ENCODE measurements around the gene PLEKHM3.
A peak's percentile ranks its signal among the peaks of the same experiment; 100 is the strongest.

PLEKHM3 gene

DNA sequence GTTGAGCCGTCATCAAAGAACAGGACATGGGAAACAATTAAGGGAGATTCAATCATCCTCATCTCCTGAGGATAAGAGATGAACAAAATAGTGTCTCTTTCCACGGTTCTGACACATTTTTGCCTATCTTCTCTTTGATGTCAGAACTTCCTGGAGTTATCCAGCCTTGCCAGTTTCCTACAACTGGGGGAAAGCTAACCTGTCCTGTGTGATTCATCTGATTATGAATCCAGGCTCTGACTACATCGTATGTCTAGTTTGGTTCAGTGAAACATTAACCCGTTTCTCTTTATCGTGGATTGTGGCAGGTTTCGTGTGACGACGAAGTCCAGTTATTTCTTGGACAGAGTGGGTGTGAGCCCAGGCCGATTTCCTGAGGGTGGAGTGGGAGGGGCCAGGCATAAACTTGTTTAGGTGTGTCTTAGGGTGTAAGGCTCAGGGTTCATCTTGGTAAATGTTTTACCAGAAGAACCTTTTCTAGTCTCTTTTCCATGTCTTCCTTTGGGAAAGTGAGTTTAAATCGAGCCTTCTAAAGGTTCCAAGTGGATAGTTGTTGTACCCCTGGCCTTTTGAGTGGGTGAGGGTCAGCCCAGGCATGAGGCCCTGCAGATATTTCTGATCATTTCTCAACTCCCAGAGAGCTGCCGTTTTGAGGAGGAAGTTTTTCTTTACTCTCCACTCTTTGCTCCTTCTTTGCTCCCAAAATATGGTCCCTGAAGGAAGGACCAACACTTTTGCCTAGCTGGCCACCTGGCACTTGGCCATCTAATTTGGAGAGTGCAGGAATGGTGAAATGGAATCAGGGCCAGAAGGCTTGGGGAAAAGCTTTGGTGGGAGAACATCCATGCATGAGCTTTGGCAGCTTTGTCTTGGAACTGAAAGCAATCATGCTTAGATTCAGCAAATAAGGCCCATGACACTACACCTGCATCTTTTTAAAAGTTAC lies 205.2 kb downstream of the PLEKHM3 start:
- TF ChIP-seq POLR2AphosphoS5 (IDR thresholded peaks at IDR 0.05; ENCODE audit: low read depth) (no peak), SPI1 (IDR thresholded peaks at IDR 0.05; ENCODE audit: borderline replicate concordance, low read depth) (no peak)
- DNase-seq (ENCODE audit: low read depth in 1 of 2, low spot score in 1 of 2), result no peak
- Histone ChIP-seq H3K27me3 (ENCODE audit: insufficient read depth, poor library complexity, severe bottlenecking) (no peaks in the 10 kb centered on the region), H3K4me3 (replicated peaks; ENCODE audit: insufficient read depth, low read length) (no peak overlapping the region), H3K27ac (replicated peaks) (no peak overlapping the region)

DNA sequence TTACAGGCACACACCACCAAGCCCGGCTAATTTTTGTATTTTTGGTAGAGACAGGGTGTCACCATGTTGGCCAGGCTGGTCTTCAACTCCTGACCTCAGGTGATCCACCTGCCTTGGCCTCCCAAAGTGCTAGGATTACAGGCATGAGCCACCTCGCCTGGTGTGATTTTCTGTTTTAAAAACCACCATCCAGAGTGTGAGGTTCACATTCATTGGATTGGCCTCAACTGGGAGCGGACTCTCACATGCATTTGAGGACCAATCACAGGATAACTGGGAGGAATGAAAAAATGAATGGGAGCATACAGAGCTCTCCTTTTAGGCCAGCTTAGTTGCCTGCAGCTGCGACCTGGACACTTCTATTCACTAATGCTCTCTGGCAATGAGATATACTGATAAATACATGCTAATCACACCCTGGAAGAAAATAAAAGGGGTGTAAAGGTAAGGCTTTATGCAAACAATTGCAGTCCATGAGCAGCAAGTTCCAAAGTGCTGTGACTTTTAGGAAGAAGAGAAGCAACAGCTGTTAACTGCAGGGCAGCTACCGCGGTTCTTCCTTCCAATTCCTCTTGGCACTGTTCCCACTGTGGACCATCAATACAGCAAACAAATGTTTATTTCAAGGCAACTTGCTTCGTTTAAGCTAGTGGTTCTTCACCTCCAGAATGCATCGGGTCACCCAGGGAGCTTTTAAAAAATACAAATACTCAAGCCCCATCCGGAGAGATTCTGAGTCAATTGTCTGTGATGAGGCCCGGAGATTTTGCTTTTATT lies 206.1 kb downstream of the PLEKHM3 start:
- Histone ChIP-seq H3K27ac (replicated peaks) (no peak overlapping the region), H3K4me3 (replicated peaks; ENCODE audit: insufficient read depth, low read length) (no peak overlapping the region), H3K27me3 (ENCODE audit: insufficient read depth, poor library complexity, severe bottlenecking) (no peaks in the 10 kb centered on the region)
- TF ChIP-seq POLR2AphosphoS5 (IDR thresholded peaks at IDR 0.05; ENCODE audit: low read depth), result no peak
- TF ChIP-seq REST (IDR thresholded peaks at IDR 0.05; ENCODE audit: insufficient replicate concordance, low read depth), result no peak
- TF ChIP-seq, protein P1, sequence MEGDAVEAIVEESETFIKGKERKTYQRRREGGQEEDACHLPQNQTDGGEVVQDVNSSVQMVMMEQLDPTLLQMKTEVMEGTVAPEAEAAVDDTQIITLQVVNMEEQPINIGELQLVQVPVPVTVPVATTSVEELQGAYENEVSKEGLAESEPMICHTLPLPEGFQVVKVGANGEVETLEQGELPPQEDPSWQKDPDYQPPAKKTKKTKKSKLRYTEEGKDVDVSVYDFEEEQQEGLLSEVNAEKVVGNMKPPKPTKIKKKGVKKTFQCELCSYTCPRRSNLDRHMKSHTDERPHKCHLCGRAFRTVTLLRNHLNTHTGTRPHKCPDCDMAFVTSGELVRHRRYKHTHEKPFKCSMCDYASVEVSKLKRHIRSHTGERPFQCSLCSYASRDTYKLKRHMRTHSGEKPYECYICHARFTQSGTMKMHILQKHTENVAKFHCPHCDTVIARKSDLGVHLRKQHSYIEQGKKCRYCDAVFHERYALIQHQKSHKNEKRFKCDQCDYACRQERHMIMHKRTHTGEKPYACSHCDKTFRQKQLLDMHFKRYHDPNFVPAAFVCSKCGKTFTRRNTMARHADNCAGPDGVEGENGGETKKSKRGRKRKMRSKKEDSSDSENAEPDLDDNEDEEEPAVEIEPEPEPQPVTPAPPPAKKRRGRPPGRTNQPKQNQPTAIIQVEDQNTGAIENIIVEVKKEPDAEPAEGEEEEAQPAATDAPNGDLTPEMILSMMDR (IDR thresholded peaks at IDR 0.05; ENCODE audit: insufficient read depth, low read length), result no peak
- TF ChIP-seq SPI1 (IDR thresholded peaks at IDR 0.05; ENCODE audit: borderline replicate concordance, low read depth), result no peak
- no peak for TF ChIP-seq GABPA (IDR thresholded peaks at IDR 0.05; ENCODE audit: low read depth)
- no peak for DNase-seq (ENCODE audit: low read depth in 1 of 2, low spot score in 1 of 2)

- DNase-seq (ENCODE audit: low read depth in 1 of 2, low spot score in 1 of 2), result no peak
- H3K27me3 ChIP-seq (ENCODE audit: insufficient read depth, poor library complexity, severe bottlenecking), result no peaks in the 10 kb centered on the region
- H3K27ac ChIP-seq (replicated peaks), result no peak overlapping the region
- H3K4me3 ChIP-seq (replicated peaks; ENCODE audit: insufficient read depth, low read length), result no peak overlapping the region
- TF ChIP-seq SPI1 (IDR thresholded peaks at IDR 0.05; ENCODE audit: borderline replicate concordance, low read depth) (no peak), POLR2AphosphoS5 (IDR thresholded peaks at IDR 0.05; ENCODE audit: low read depth) (no peak), REST (IDR thresholded peaks at IDR 0.05; ENCODE audit: insufficient replicate concordance, low read depth) (no peak), GABPA (IDR thresholded peaks at IDR 0.05; ENCODE audit: low read depth) (no peak)
- TF ChIP-seq, protein P1 (IDR thresholded peaks at IDR 0.05; ENCODE audit: insufficient read depth, low read length), result no peak
Measured at GRCh38 chr2:207816546-207816945, 208.8 kb downstream of the PLEKHM3 start.

DNA sequence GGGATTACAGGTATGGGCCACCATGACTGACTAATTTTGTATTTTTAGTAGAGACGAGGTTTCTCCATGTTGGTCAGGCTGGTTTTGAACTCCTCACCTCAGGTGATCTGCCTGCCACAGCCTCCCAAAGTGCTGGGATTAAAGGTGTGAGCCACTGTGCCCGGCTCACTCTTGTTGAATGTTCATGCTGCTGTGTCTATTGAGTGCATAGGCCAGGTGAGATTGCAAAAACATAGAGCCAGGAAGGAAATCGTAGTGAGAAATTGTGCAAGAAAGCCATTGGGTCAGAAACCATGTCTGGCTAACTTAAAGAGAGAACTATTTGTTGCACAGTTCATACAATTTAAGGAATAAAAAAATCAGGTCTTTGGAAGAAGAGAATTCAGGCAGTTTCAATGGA lies 210.1 kb downstream of the PLEKHM3 start:
- DNase-seq (ENCODE audit: low read depth in 1 of 2, low spot score in 1 of 2), result peak in 1 of 2 experiments; percentile 61
- Histone ChIP-seq H3K27ac (replicated peaks) (no peak overlapping the region), H3K4me3 (replicated peaks; ENCODE audit: insufficient read depth, low read length) (no peak overlapping the region), H3K27me3 (ENCODE audit: insufficient read depth, poor library complexity, severe bottlenecking) (no peaks in the 10 kb centered on the region)
- no peak for TF ChIP-seq GABPA (IDR thresholded peaks at IDR 0.05; ENCODE audit: low read depth)
- TF ChIP-seq, protein P1 (IDR thresholded peaks at IDR 0.05; ENCODE audit: insufficient read depth, low read length), result no peak
- no peak for TF ChIP-seq REST (IDR thresholded peaks at IDR 0.05; ENCODE audit: insufficient replicate concordance, low read depth)
- no peak for TF ChIP-seq SPI1 (IDR thresholded peaks at IDR 0.05; ENCODE audit: borderline replicate concordance, low read depth)
- TF ChIP-seq POLR2AphosphoS5 (IDR thresholded peaks at IDR 0.05; ENCODE audit: low read depth), result no peak
